NCI-H2227 (cell line): ENCODE results near the gene ZNF763.
A peak's percentile ranks its signal among the peaks of the same experiment; 100 is the strongest.
"Not testable (repeated sequence)": the region's sequence is repeated elsewhere in the genome, so short reads cannot be mapped to it uniquely, and the experiment has no call there.

Source experiments
- DNase-seq: peaks from one replicate; lab custom pipeline; 2025; ENCODE audit not compliant: unreplicated experiment; lab: John Stamatoyannopoulos, UW

Gene ZNF763

GRCh38 chr19:11964858-11965645 lies at the start of gene ZNF763:
Gene ZNF763, plus strand, starts transcription at chr19:11965040. Its CDS starts 169 bp downstream, at chr19:11965209.
- DNase-seq = peak; percentile 68

GRCh38 chr19:11921852-11922495 lies 42.9 kb upstream of the ZNF763 start:
- peak; percentile 4 for DNase-seq

- peak; percentile 87 for DNase-seq
These were observed 39.8 kb upstream of the ZNF763 start, which contains the start of gene ZNF700 for GRCh38 chr19:11924886-11925650. Gene ZNF700, plus strand, starts transcription at chr19:11925107. Its CDS starts 104 bp downstream, at chr19:11925211.

DNA sequence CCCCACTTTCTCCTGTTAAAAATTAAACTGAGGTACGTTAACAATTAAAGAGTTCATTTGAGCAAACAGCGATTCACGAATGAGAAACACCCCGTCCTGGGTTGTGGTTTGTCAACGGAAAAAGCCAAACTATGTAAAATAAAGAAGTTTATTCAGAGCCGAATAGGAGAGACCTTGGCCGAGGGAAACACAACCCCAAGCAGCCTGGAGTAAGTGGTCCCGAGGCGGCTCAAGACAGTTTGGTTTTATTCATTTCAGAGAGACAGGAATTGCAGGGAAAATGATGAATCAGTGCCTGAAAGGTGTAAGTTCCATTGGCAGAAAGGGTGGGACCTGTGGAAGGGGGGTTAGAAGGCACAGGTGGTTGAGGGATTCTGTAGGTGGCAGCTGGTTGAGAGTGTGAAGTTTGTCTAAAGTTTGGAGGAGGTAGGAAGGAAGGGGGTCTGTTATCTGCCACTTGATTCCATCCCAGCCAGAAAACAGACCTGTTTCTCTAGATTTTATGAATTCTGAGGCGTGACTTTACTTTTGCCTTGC lies 39.1 kb upstream of the ZNF763 start:
- DNase-seq = not testable (repeated sequence)

GRCh38 chr19:11927227-11927626 lies 37.6 kb upstream of the ZNF763 start:
- no peak for DNase-seq

GRCh38 chr19:11931051-11931450 lies 33.8 kb upstream of the ZNF763 start:
- DNase-seq = no peak

- DNase-seq = no peak
These were observed 33.3 kb upstream of the ZNF763 start for GRCh38 chr19:11931513-11931912.

GRCh38 chr19:11935829-11936228 lies 29.0 kb upstream of the ZNF763 start:
- DNase-seq = not testable (repeated sequence)

GRCh38 chr19:11938383-11938782 lies 26.5 kb upstream of the ZNF763 start:
- not testable (repeated sequence) for DNase-seq

DNA sequence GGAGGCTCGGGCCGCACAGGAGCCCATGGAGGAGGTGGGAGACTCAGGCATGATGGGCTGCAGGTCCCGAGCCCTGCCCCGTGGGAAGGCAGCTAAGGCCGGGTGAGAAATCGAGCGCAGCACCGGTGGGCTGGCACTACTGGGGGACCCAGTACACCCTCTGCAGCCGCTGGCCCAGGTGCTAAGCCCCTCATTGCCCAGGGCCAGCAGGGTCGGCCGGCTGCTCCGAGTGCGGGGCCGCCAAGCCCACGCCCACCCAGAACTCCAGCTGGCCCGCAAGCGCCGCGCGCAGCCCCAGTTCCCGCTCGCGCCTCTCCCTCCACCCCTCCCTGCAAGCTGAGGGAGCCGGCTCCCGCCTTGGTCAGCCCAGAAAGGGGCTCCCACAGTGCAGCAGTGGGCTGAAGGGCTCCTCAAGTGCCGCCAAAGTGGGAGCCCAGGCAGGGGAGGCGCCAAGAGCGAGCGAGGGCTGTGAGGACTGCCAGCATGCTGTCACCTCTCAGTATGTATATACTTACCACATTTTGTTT lies 23.4 kb upstream of the ZNF763 start:
- not testable (repeated sequence) for DNase-seq

DNA sequence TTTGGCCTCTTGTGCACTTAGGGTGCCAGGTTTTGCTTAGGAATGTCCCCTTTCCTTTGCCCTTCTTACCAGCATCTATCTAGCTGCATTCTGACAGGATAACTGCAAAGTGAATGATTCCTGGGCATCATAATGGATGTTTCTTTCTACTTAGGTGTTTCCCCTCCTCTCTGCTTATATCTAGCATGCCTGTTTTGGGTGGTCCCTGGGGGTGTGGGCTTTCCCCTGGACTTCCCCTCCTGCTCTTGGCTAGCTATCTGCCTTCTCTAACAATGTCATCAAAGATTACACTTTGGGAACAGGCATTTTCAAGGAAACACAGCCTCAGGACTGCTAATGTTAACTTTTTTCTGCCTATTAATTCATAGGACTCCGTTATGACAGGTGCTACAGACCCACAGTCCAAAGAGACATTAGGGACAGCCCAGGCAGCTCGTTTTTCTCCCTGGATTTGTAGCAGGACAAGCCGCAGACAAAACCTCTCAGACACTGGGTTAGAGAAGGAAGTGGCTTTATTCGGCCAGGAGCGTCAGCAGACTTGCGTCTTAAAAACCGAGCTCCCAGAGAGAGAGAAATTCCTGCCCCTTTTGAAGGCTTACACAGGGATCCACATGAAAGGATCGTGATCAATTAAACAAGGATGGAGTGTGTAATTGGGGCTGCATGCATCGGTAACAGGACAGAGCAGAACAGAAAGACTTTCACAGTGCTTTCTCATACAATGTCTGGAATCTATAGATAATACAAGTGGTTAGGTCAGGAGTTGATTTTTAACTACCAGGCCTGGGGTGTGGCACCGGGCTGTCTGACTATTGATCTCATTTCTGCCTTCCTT lies 22.6 kb upstream of the ZNF763 start:
- DNase-seq = no peak

GRCh38 chr19:11942843-11943108 lies 22.1 kb upstream of the ZNF763 start:
- DNase-seq = no peak

- DNase-seq = no peak
These were observed 20.2 kb upstream of the ZNF763 start for GRCh38 chr19:11944656-11945055.

GRCh38 chr19:11948646-11949045 lies 16.2 kb upstream of the ZNF763 start:
- DNase-seq = no peak

- DNase-seq = no peak
These were observed 15.6 kb upstream of the ZNF763 start for GRCh38 chr19:11949201-11949600.

DNA sequence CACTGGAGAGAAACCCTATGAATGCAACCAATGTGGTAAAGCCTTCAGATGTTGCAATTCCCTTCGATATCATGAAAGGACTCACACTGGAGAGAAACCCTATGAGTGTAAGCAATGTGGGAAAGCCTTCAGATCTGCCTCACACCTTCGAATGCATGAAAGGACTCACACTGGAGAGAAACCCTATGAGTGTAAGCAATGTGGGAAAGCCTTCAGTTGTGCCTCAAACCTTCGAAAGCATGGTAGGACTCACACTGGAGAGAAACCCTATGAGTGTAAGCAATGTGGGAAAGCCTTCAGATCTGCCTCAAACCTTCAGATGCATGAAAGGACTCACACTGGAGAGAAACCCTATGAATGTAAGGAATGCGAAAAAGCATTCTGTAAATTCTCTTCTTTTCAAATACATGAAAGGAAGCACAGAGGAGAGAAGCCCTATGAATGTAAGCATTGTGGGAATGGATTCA lies 15.2 kb upstream of the ZNF763 start:
- DNase-seq = not testable (repeated sequence)

- DNase-seq = no peak
These were observed 14.5 kb upstream of the ZNF763 start for GRCh38 chr19:11950312-11950711.

- peak; percentile 48 for DNase-seq
These were observed 1.1 kb upstream of the ZNF763 start for GRCh38 chr19:11963566-11964355.

DNA sequence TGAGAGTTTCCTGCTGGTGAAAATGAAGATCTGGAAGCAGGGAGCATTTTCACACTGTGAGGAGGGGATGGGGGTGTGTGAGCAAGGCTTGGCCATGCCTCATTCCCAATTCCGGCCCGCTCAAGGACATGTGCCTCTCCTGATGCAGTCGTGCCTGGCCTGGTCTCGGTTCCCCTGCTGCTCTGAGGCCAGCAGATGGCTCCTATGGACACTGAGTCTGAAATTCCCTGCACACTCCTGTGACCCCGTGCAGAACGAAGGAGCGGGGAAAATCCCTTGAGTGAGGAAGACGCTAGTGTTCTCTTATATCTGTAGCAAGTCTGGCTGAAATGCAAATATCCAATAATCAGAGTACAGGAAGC lies 363 bp upstream of the ZNF763 start:
- no peak for DNase-seq

DNA sequence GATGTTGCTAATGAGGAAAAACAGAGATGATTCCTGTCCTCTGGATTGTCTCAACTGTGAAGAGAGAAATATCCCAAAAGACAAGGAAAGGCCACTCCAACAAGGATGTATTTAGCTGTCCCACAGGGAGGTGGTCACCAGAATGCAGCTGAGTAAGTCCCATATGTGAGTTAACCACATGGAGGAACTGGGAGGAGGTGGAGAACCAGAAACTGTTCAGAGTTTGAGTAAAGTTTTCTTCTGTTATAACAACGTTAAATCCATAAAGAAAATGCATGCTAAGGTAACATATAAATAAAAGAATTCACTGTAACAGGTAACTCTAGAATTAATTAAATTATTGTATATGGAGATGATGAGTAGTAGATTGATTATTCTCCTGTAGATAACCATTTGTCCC lies 5.3 kb downstream of the ZNF763 start:
- DNase-seq = no peak
